Activated CD4-positive, alpha-beta T cell treated with anti-CD3 and anti-CD28 coated beads, Interleukin-2, amount 10 ng/mL, durations not matched to agents 7 days and 5 days (primary cell): ENCODE measurements around the gene HS6ST3. TPM values are rescaled to one million over a fixed set of nuclear protein-coding genes. Genes with fewer than 3 reads are reported as not detected.

Experiments used
- CTCF ChIA-PET: fragments of 350-600 bp; sonication (Branson Sonifier 250); formaldehyde crosslinking; loops from one replicate; lab custom pipeline; 2021; ENCODE audit warnings: antibody characterized with exemption; lab: Charles Lee
- POLR2A ChIA-PET: fragments of 350-600 bp; sonication (Branson Sonifier 250); formaldehyde crosslinking; loops from one replicate; lab custom pipeline; 2021; ENCODE audit warnings: antibody characterized with exemption; lab: Charles Lee
- DNase-seq: peaks from one replicate; pipeline ENCODE4 v3.0.0-alpha.2; 2020
- H3K27ac Mint-ChIP-seq: one replicate; pipeline ENCODE4 v1.8.0; 2021; ENCODE audit warnings: mild to moderate bottlenecking, moderate library complexity, mixed read lengths
- H3K27me3 Mint-ChIP-seq: one replicate; pipeline ENCODE4 v1.8.0; 2021; ENCODE audit warnings: mixed read lengths
- H3K36me3 Mint-ChIP-seq: one replicate; pipeline ENCODE4 v1.8.0; 2021; ENCODE audit warnings: low read depth, mixed read lengths
- H3K4me1 Mint-ChIP-seq: one replicate; pipeline ENCODE4 v1.8.0; 2021; ENCODE audit warnings: mixed read lengths
- H3K4me3 Mint-ChIP-seq: one replicate; pipeline ENCODE4 v1.8.0; 2021; ENCODE audit warnings: mild to moderate bottlenecking, moderate library complexity, mixed read lengths
- H3K9me3 Mint-ChIP-seq: one replicate; pipeline ENCODE4 v1.8.0; 2021; ENCODE audit warnings: mixed read lengths
- total RNA-seq, 2 experiments: library from RNA; stranded (reverse); gene quantifications; one replicate each; pipeline ENCODE4 v1.2.3, GENCODE V29; 2021

The HS6ST3 gene
- total RNA-seq, 2 experiments from 2014 or later: not detected

- H3K36me3 Mint-ChIP-seq: no peaks in the 10 kb centered on the region
- H3K27me3 Mint-ChIP-seq: no peaks in the 10 kb centered on the region
- no peaks in the 10 kb centered on the region for H3K4me1 Mint-ChIP-seq
- no peak for DNase-seq
- H3K4me3 Mint-ChIP-seq: no peak overlapping the region
- no peaks in the 10 kb centered on the region for H3K9me3 Mint-ChIP-seq
- ChIA-PET CTCF (no interaction called here), POLR2A (no interaction called here)
- H3K27ac Mint-ChIP-seq: no peak overlapping the region
Observed at GRCh38 chr13:96314974-96315373, 225.1 kb downstream of the HS6ST3 start.

- Mint-ChIP-seq H3K4me3 (no peak overlapping the region), H3K36me3 (no peaks in the 10 kb centered on the region), H3K27ac (no peak overlapping the region), H3K9me3 (peaks cover 2% of the 10 kb centered on the region), H3K4me1 (no peaks in the 10 kb centered on the region), H3K27me3 (no peaks in the 10 kb centered on the region)
- CTCF ChIA-PET: no interaction called here
- POLR2A ChIA-PET: no interaction called here
- no peak for DNase-seq
Observed at GRCh38 chr13:96338030-96338429, 248.1 kb downstream of the HS6ST3 start.

GRCh38 chr13:96342286-96342685 lies 252.4 kb downstream of the HS6ST3 start:
- ChIA-PET CTCF (no interaction called here), POLR2A (no interaction called here)
- no peaks in the 10 kb centered on the region for H3K36me3 Mint-ChIP-seq
- no peak overlapping the region for H3K27ac Mint-ChIP-seq
- H3K4me3 Mint-ChIP-seq: no peak overlapping the region
- no peaks in the 10 kb centered on the region for H3K27me3 Mint-ChIP-seq
- no peak for DNase-seq
- no peaks in the 10 kb centered on the region for H3K9me3 Mint-ChIP-seq
- H3K4me1 Mint-ChIP-seq: no peaks in the 10 kb centered on the region

GRCh38 chr13:96342852-96343465 lies 253.1 kb downstream of the HS6ST3 start:
- DNase-seq: no peak
- H3K4me3 Mint-ChIP-seq: no peak overlapping the region
- H3K36me3 Mint-ChIP-seq: no peaks in the 10 kb centered on the region
- H3K4me1 Mint-ChIP-seq: no peaks in the 10 kb centered on the region
- POLR2A ChIA-PET: no interaction called here
- H3K27me3 Mint-ChIP-seq: no peaks in the 10 kb centered on the region
- no peaks in the 10 kb centered on the region for H3K9me3 Mint-ChIP-seq
- CTCF ChIA-PET: no interaction called here
- H3K27ac Mint-ChIP-seq: no peak overlapping the region

GRCh38 chr13:96346921-96347320 lies 257.0 kb downstream of the HS6ST3 start:
- Mint-ChIP-seq H3K9me3 (no peaks in the 10 kb centered on the region), H3K4me1 (no peaks in the 10 kb centered on the region), H3K36me3 (no peaks in the 10 kb centered on the region), H3K4me3 (no peak overlapping the region), H3K27me3 (no peaks in the 10 kb centered on the region), H3K27ac (no peak overlapping the region)
- ChIA-PET CTCF (no interaction called here), POLR2A (no interaction called here)
- no peak for DNase-seq

GRCh38 chr13:96373597-96373996 lies 283.7 kb downstream of the HS6ST3 start:
- Mint-ChIP-seq H3K4me1 (no peaks in the 10 kb centered on the region), H3K27ac (no peak overlapping the region), H3K27me3 (no peaks in the 10 kb centered on the region), H3K9me3 (no peaks in the 10 kb centered on the region), H3K4me3 (no peak overlapping the region), H3K36me3 (no peaks in the 10 kb centered on the region)
- POLR2A ChIA-PET: no interaction called here
- CTCF ChIA-PET: no interaction called here
- DNase-seq: no peak

GRCh38 chr13:96377835-96378234 lies 287.9 kb downstream of the HS6ST3 start:
- CTCF ChIA-PET: no interaction called here

GRCh38 chr13:96379967-96380366 lies 290.1 kb downstream of the HS6ST3 start:
- Mint-ChIP-seq H3K4me1 (no peaks in the 10 kb centered on the region), H3K36me3 (no peaks in the 10 kb centered on the region), H3K4me3 (no peak overlapping the region), H3K27me3 (no peaks in the 10 kb centered on the region), H3K27ac (no peak overlapping the region), H3K9me3 (no peaks in the 10 kb centered on the region)
- no peak for DNase-seq
- POLR2A ChIA-PET: no interaction called here
- CTCF ChIA-PET: no interaction called here

More at GRCh38 chr13:96377835-96378234, 287.9 kb downstream of the HS6ST3 start:
- Mint-ChIP-seq H3K27ac (no peak overlapping the region), H3K9me3 (no peaks in the 10 kb centered on the region), H3K4me3 (no peak overlapping the region), H3K4me1 (no peaks in the 10 kb centered on the region), H3K27me3 (no peaks in the 10 kb centered on the region), H3K36me3 (no peaks in the 10 kb centered on the region)
- DNase-seq: no peak
- POLR2A ChIA-PET: no interaction called here

GRCh38 chr13:96381681-96382080 lies 291.8 kb downstream of the HS6ST3 start:
- Mint-ChIP-seq H3K4me3 (no peak overlapping the region), H3K36me3 (no peaks in the 10 kb centered on the region), H3K4me1 (no peaks in the 10 kb centered on the region), H3K27ac (no peak overlapping the region), H3K9me3 (no peaks in the 10 kb centered on the region), H3K27me3 (no peaks in the 10 kb centered on the region)
- no peak for DNase-seq
- ChIA-PET CTCF (no interaction called here), POLR2A (no interaction called here)

- POLR2A ChIA-PET: no interaction called here
- no peak for DNase-seq
- Mint-ChIP-seq H3K4me1 (no peaks in the 10 kb centered on the region), H3K27ac (no peak overlapping the region), H3K9me3 (no peaks in the 10 kb centered on the region), H3K36me3 (no peaks in the 10 kb centered on the region), H3K27me3 (no peaks in the 10 kb centered on the region), H3K4me3 (no peak overlapping the region)
- CTCF ChIA-PET: no interaction called here
Observed at GRCh38 chr13:96388598-96388997, 298.7 kb downstream of the HS6ST3 start.

GRCh38 chr13:96391606-96392005 lies 301.7 kb downstream of the HS6ST3 start:
- ChIA-PET CTCF (no interaction called here), POLR2A (no interaction called here)
- DNase-seq: no peak
- Mint-ChIP-seq H3K4me3 (no peak overlapping the region), H3K27ac (peak overlapping the region; percentile 15), H3K4me1 (no peaks in the 10 kb centered on the region), H3K9me3 (no peaks in the 10 kb centered on the region), H3K36me3 (no peaks in the 10 kb centered on the region), H3K27me3 (no peaks in the 10 kb centered on the region)

GRCh38 chr13:96397807-96398206 lies 307.9 kb downstream of the HS6ST3 start:
- POLR2A ChIA-PET: no interaction called here
- Mint-ChIP-seq H3K9me3 (no peaks in the 10 kb centered on the region), H3K27me3 (no peaks in the 10 kb centered on the region), H3K4me1 (no peaks in the 10 kb centered on the region), H3K4me3 (no peak overlapping the region), H3K27ac (no peak overlapping the region), H3K36me3 (no peaks in the 10 kb centered on the region)
- no peak for DNase-seq
- CTCF ChIA-PET: no interaction called here

- Mint-ChIP-seq H3K4me3 (no peak overlapping the region), H3K27ac (no peak overlapping the region), H3K4me1 (no peaks in the 10 kb centered on the region), H3K9me3 (no peaks in the 10 kb centered on the region), H3K36me3 (no peaks in the 10 kb centered on the region), H3K27me3 (no peaks in the 10 kb centered on the region)
- ChIA-PET POLR2A (no interaction called here), CTCF (no interaction called here)
- no peak for DNase-seq
Observed at GRCh38 chr13:96398486-96398885, 308.6 kb downstream of the HS6ST3 start.

GRCh38 chr13:96403241-96403640 lies 313.3 kb downstream of the HS6ST3 start:
- CTCF ChIA-PET: no interaction called here

More at GRCh38 chr13:96403241-96403640, 313.3 kb downstream of the HS6ST3 start:
- Mint-ChIP-seq H3K4me3 (no peak overlapping the region), H3K27ac (no peak overlapping the region), H3K36me3 (no peaks in the 10 kb centered on the region), H3K4me1 (no peaks in the 10 kb centered on the region), H3K27me3 (no peaks in the 10 kb centered on the region), H3K9me3 (peaks cover 4% of the 10 kb centered on the region)
- no peak for DNase-seq
- POLR2A ChIA-PET: no interaction called here
